Measurements from ENCODE around the gene FADS3.

DNA sequence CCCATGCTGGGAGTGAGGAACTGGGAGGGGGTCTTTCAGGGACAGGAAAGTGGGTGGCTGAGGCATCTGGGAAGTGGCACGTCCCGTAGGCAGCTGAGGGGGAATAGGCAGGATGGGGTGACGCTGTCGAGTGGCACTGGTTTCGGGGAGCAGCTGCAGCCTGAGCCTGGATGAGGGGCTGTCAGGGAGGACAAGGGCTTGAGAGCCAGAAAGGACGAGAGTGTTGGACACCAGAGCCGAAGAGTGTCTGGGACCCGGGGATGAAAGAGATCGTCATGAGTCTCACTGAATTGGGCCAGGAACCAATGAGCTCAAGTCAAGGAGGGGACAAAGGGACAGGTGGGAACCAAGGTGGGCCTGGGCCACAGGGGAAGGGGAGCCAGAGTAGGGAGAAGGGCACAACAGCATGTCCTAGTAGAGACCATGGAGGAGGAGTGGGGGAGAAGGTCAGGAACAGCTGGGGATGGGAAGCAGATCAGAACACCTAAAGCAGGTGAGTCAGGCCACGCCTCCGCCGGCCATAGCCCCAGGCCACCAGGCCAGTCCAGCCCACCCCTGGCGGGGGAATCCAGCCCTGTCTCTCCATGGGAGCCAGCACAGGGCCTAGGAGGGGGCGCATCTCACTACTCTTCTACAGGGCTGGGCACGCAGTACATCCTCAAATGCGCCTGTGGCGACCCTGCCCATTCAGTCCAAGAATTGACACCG is 21.8 kb upstream of the FADS3 start:
- TF ChIP-seq POLR2A (IDR thresholded peaks at IDR 0.05; ENCODE audit: low read depth, low read length) (no peak), TAF1 (IDR thresholded peaks at IDR 0.05; ENCODE audit: low read depth, low read length) (no peak), POLR2AphosphoS5 (IDR thresholded peaks at IDR 0.05; ENCODE audit: low read depth, low read length) (no peak), SPI1 (IDR thresholded peaks at IDR 0.05; ENCODE audit: low read depth, low read length) (no peak), POU2F2 (IDR thresholded peaks at IDR 0.05; ENCODE audit: low read depth, low read length) (no peak)
